ENCODE measurements around the gene JAKMIP3.

Gene JAKMIP3

DNA sequence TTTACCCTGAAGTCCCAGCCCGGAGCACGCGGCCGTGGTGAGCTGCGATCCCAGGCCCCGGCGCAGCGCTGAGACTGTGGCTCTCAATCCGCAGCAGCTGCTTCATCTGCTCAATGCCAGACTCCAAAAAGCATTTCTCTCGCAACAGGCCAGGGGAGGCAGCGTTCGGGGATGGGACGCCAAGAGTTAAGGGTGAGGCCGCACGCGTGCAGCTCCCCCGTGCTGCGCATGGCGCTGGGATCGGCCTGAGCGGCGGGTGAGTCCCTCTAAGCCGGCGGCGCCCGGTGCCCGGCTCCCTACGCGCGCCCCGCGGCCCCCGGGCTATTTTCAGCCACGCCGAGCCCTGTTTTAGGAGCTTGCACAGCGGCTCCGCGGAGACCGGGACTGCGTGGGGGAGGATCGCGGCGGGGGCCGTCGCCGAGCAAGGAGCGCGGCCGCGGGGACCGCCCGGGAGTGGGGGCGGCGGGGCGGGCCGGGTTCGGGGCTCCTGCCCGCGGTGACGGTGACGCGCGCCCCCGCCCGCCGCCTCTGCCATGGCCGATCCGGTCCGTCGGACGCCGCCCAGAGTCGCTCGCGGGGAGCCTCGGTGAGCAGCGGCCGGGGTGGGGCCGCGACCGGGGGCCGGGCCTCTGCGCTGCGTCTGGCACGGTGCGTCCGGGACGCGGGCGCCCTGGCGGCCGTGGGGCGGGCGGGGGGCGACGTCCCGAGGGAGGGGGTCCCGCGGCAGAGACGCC is 29.4 kb upstream of the JAKMIP3 start:
- TF ChIP-seq, protein P1, sequence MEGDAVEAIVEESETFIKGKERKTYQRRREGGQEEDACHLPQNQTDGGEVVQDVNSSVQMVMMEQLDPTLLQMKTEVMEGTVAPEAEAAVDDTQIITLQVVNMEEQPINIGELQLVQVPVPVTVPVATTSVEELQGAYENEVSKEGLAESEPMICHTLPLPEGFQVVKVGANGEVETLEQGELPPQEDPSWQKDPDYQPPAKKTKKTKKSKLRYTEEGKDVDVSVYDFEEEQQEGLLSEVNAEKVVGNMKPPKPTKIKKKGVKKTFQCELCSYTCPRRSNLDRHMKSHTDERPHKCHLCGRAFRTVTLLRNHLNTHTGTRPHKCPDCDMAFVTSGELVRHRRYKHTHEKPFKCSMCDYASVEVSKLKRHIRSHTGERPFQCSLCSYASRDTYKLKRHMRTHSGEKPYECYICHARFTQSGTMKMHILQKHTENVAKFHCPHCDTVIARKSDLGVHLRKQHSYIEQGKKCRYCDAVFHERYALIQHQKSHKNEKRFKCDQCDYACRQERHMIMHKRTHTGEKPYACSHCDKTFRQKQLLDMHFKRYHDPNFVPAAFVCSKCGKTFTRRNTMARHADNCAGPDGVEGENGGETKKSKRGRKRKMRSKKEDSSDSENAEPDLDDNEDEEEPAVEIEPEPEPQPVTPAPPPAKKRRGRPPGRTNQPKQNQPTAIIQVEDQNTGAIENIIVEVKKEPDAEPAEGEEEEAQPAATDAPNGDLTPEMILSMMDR (IDR thresholded peaks at IDR 0.05; ENCODE audit: low read depth, low read length): no peak
- no peak for DNase-seq (ENCODE audit: extremely low read depth, low read depth)

DNA sequence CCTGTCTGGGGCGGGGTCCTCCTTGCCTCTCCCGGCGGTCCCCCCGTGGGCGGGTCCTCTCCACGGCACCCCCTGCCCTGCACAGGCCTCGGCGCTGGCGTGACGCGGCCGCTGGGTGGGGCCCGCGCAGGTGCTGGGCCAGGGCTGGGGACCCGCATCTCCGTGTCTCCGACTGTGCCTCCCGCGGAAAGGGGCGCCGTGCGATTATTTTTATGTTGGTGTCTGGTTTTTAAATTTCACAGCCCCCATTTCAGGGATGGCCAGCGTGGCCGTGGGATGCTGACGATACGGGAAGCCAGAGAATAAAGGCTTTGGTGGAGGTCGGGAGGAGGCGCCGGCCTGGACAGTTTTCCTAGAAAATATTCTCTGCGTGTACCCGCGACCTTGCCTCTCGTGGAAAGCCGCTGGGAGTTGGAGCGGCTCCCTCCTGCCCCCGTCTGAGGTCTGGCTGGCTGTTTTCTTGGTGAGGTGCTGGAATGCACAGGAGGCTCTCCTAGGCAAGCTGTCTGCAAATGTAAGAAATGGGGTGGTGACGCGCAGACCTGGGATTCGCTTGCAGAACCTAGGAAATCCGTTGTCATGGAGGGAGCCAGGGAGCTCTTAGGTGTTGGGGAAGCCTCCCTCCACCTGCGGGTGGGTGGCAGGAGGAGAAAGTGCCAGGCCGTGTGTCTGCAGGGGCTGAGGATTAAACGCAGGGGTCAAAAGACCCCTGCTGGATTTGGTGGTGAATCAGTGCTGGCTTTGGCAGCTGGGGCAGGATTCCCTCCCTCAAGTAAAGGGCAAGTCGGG is 28.7 kb upstream of the JAKMIP3 start:
- no peak for DNase-seq (ENCODE audit: extremely low read depth, low read depth)
- TF ChIP-seq, protein P1 (IDR thresholded peaks at IDR 0.05; ENCODE audit: low read depth, low read length): no peak

DNA sequence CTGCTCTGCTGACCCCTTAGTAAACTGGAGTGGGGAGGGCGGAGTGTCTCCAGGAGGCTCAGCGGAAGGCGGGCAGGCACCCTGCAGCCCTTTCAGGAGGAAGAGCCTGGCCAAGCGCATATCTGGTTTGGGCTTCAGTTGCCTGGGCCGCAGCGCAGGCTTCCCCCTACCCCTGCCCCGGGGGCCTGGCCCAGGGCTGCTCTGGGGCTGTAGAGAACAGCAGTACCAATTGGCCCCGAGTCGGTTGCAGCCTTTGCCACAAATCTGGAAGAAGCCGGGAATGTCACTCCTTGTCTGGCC is 28.1 kb upstream of the JAKMIP3 start:
- DNase-seq (ENCODE audit: extremely low read depth, low read depth): no peak
- TF ChIP-seq, protein P1 (IDR thresholded peaks at IDR 0.05; ENCODE audit: low read depth, low read length): no peak

DNA sequence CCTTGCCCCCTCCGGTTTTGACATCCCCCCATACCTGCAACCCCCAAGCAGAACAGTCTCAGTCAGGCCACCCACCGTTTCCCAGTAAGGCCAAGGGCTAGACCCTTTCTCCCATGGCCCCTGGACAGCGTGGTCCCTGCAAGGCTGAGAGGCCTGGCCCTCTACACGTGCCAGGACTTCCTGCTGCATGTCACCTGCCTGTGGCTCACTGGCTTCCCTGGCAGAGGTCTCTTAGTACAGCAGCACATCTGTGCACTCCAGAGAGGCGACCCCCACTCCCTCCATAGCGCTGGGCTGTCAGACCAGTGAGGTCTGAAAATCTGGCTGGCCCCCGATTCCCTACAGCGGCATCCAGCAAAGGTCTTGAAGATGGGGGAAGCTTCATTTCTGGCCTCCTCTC is 26.4 kb upstream of the JAKMIP3 start:
- TF ChIP-seq, protein P1 (IDR thresholded peaks at IDR 0.05; ENCODE audit: low read depth, low read length): no peak
- no peak for DNase-seq (ENCODE audit: extremely low read depth, low read depth)

DNA sequence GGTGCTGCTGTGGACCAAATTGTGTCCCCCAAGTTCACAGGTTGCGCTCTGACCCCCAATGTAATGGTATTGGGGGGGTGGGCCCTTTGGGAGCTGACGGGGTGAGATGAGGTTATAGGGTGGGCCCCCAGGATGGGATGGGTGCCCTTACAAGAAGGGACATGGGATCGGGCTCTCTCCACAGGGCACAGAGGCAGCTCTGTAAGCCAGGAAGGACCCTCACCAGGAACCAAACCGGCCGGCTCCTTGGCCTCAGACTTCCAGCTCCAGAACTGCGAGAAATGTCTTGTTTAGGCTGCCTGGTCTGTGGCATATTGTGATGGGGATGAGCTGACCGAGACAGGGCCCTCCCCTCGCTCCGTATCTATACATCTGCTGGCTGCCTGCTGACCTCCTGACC is 25.7 kb upstream of the JAKMIP3 start:
- TF ChIP-seq, protein P1 (IDR thresholded peaks at IDR 0.05; ENCODE audit: low read depth, low read length): no peak
- DNase-seq (ENCODE audit: extremely low read depth, low read depth): no peak

DNA sequence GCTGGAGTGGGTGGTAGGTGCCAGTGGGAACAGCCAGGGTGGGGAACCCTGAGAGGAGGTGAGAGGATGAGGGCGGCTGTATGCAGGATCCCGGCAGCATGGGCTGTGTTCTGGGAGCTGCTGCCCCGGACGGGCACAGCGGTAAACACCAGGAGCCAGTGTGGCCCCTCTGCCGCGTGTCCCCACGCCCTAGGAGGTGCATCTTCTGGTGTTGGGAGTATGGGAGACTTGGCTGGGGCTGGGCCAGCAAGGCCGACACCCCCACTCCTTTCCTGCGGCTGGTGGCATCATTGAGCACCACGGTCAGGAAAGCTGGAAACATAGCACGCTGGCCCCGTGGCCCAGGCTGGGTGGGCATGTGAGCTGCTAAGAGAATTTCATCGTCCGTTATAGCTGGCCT is 24.4 kb upstream of the JAKMIP3 start:
- TF ChIP-seq, protein P1 (IDR thresholded peaks at IDR 0.05; ENCODE audit: low read depth, low read length): no peak
- no peak for DNase-seq (ENCODE audit: extremely low read depth, low read depth)

Measured in AG09319 (cell line).